Stomach (tissue), 4 donors: ENCODE measurements around the gene RBFOX2.

Source experiments
- EP300 ChIP-seq: sonication (generic); formaldehyde crosslinking; IDR thresholded peaks from one replicate; pipeline ENCODE4 v1.6.1; 2017; ENCODE audit warnings: antibody characterized with exemption
- POLR2A ChIP-seq, 4 donors: fragments of 450-650 bp; IDR thresholded peaks; one replicate each; pipeline ENCODE4 v1.6.1; 2016; ENCODE audit warnings: antibody characterized with exemption in 4 of 4, control low read depth in 2 of 4, mild to moderate bottlenecking in 1 of 4, moderate library complexity in 1 of 4
- POLR2AphosphoS5 ChIP-seq, 3 donors: sonication (generic); formaldehyde crosslinking; IDR thresholded peaks; one replicate each; pipeline ENCODE4 v1.6.1; 2016; ENCODE audit warnings: antibody characterized with exemption in 3 of 3
- TF ChIP-seq, protein P1 (sequence below), 7 experiments: fragments of 450-650 bp in 4 of 7; fragments of 200-600 bp in 3 of 7; sonication (generic) in 3 of 7; IDR thresholded peaks; one replicate each; pipeline ENCODE4 v1.5.1; 2016 to 2019; ENCODE audit warnings: antibody characterized with exemption in 7 of 7, control low read depth in 2 of 7, mild to moderate bottlenecking in 1 of 7

DNA sequence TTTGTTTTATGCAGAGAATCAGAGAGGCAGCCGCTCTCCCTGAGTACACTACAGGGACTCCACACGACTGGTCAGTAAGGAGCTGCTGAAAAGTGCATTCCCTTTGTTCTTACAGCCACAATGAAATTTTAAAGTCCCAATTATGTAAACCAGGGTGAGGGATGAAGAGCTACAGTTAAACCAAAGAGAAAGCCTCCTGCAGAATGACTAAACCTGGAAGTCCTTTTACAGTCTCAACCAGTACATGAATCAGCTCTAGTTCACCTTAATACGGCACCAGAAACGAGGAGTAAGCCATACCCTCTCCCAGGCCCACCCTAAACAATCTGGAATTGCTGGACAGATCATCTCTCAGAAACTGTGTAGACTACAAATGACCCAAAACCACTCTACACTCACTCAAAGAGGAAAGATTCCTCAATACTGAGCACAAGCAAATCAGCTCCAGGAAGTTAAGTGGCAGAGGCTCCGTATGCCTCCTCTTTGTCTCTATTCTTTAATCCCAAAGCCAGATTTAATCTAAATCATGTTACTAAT lies 113.1 kb downstream of the RBFOX2 start:
- TF ChIP-seq EP300, result no peak
- TF ChIP-seq, protein P1, sequence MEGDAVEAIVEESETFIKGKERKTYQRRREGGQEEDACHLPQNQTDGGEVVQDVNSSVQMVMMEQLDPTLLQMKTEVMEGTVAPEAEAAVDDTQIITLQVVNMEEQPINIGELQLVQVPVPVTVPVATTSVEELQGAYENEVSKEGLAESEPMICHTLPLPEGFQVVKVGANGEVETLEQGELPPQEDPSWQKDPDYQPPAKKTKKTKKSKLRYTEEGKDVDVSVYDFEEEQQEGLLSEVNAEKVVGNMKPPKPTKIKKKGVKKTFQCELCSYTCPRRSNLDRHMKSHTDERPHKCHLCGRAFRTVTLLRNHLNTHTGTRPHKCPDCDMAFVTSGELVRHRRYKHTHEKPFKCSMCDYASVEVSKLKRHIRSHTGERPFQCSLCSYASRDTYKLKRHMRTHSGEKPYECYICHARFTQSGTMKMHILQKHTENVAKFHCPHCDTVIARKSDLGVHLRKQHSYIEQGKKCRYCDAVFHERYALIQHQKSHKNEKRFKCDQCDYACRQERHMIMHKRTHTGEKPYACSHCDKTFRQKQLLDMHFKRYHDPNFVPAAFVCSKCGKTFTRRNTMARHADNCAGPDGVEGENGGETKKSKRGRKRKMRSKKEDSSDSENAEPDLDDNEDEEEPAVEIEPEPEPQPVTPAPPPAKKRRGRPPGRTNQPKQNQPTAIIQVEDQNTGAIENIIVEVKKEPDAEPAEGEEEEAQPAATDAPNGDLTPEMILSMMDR (IDR thresholded peaks at IDR 0.05), result no peak
- no peak for TF ChIP-seq POLR2A (IDR thresholded peaks at IDR 0.05)
- TF ChIP-seq POLR2AphosphoS5 (IDR thresholded peaks at IDR 0.05), result no peak
